ENCODE data around the gene SYNPO2.
"Not testable (repeated sequence)": the region's sequence is repeated elsewhere in the genome, so short reads cannot be mapped to it uniquely, and the experiment has no call there.

The SYNPO2 gene

DNA sequence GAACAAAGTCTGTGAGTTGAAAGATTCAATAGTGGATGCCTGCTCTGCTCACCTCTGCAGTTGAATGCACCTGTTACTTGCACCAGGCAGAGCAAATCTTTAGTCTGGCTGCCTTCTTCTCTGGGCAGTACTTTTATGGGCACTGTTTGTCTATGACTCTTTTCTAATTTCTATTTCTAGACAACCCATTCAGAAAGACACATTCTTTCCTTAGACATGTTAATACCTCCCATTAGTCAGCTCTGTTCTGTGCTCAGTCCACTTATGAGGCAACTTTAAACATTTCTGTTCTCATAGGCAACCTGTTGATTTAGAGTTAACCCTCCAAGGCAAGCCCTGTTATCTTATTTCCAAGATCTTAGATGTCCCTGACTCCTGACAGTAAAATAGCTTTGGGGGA lies 108.9 kb downstream of the SYNPO2 start:
- no peak overlapping the region for H3K4me3 ChIP-seq (ENCODE audit: severe bottlenecking)
- H3K4me1 ChIP-seq (ENCODE audit: insufficient read depth, poor library complexity, severe bottlenecking): no peaks in the 10 kb centered on the region
- peak; percentile 36; the same call in 1 of the 3 replicates for ATAC-seq (ENCODE audit: low read depth)
- no peak for DNase-seq (ENCODE audit: low spot score)
- no peak overlapping the region for H3K27ac ChIP-seq (ENCODE audit: poor library complexity, severe bottlenecking)
- TF ChIP-seq, protein P1, sequence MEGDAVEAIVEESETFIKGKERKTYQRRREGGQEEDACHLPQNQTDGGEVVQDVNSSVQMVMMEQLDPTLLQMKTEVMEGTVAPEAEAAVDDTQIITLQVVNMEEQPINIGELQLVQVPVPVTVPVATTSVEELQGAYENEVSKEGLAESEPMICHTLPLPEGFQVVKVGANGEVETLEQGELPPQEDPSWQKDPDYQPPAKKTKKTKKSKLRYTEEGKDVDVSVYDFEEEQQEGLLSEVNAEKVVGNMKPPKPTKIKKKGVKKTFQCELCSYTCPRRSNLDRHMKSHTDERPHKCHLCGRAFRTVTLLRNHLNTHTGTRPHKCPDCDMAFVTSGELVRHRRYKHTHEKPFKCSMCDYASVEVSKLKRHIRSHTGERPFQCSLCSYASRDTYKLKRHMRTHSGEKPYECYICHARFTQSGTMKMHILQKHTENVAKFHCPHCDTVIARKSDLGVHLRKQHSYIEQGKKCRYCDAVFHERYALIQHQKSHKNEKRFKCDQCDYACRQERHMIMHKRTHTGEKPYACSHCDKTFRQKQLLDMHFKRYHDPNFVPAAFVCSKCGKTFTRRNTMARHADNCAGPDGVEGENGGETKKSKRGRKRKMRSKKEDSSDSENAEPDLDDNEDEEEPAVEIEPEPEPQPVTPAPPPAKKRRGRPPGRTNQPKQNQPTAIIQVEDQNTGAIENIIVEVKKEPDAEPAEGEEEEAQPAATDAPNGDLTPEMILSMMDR (IDR thresholded peaks at IDR 0.05; ENCODE audit: poor library complexity, severe bottlenecking): no peak
- H3K27me3 ChIP-seq (ENCODE audit: insufficient read depth, poor library complexity, severe bottlenecking): no peaks in the 10 kb centered on the region
- no peaks in the 10 kb centered on the region for H3K9me3 ChIP-seq (ENCODE audit: severe bottlenecking)
- H3K36me3 ChIP-seq (ENCODE audit: low read depth): no peaks in the 10 kb centered on the region

DNA sequence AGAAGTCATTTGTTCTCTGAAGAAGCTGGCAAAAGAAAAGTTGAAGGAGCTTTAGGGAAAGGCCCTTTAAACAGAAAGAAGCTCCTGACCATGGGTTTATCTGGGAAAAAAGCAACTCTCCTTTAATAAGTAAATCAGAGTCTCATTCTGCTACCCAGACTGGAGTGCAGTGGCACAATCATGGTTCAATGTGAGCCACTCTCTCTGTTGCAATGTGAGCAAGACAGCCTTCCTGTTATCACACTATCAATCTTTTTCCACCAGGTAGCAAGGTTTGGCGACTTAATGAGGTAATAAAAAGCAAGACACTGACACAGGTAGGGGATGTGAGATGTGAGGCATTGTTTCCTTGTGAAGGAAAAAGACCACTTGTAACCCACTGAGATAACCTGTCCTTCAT lies 111.3 kb downstream of the SYNPO2 start:
- Histone ChIP-seq H3K36me3 (ENCODE audit: low read depth) (no peaks in the 10 kb centered on the region), H3K27ac (ENCODE audit: poor library complexity, severe bottlenecking) (no peak overlapping the region), H3K9me3 (ENCODE audit: severe bottlenecking) (no peaks in the 10 kb centered on the region), H3K4me1 (ENCODE audit: insufficient read depth, poor library complexity, severe bottlenecking) (no peaks in the 10 kb centered on the region), H3K27me3 (ENCODE audit: insufficient read depth, poor library complexity, severe bottlenecking) (no peaks in the 10 kb centered on the region), H3K4me3 (ENCODE audit: severe bottlenecking) (no peak overlapping the region)
- DNase-seq (ENCODE audit: low spot score) (no peak), ATAC-seq (ENCODE audit: low read depth) (no peak)
- TF ChIP-seq, protein P1 (IDR thresholded peaks at IDR 0.05; ENCODE audit: poor library complexity, severe bottlenecking): no peak

DNA sequence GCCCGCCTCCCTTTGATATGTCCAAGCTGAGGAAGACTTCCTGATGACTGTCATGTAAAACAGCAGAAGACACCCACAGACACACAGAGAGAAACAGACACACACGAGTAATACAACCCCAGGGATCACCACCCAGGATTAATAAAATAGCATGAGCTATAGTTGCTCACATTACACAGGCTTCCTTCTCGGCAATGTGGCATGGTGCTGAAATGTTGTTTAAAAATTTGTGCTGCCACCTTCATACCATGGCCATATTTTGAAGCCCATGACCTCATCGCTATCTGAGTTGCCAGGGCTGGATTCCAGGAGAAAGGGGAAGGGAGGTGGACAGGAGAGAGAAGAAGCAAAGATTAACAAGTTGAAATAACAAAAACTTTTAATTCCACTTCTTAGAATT lies 111.7 kb downstream of the SYNPO2 start:
- TF ChIP-seq, protein P1 (IDR thresholded peaks at IDR 0.05; ENCODE audit: poor library complexity, severe bottlenecking): no peak
- H3K36me3 ChIP-seq (ENCODE audit: low read depth): no peaks in the 10 kb centered on the region
- H3K4me1 ChIP-seq (ENCODE audit: insufficient read depth, poor library complexity, severe bottlenecking): no peaks in the 10 kb centered on the region
- H3K9me3 ChIP-seq (ENCODE audit: severe bottlenecking): no peaks in the 10 kb centered on the region
- H3K27me3 ChIP-seq (ENCODE audit: insufficient read depth, poor library complexity, severe bottlenecking): no peaks in the 10 kb centered on the region
- ATAC-seq (ENCODE audit: low read depth): no peak
- no peak overlapping the region for H3K4me3 ChIP-seq (ENCODE audit: severe bottlenecking)
- H3K27ac ChIP-seq (ENCODE audit: poor library complexity, severe bottlenecking): no peak overlapping the region
- no peak for DNase-seq (ENCODE audit: low spot score)

DNA sequence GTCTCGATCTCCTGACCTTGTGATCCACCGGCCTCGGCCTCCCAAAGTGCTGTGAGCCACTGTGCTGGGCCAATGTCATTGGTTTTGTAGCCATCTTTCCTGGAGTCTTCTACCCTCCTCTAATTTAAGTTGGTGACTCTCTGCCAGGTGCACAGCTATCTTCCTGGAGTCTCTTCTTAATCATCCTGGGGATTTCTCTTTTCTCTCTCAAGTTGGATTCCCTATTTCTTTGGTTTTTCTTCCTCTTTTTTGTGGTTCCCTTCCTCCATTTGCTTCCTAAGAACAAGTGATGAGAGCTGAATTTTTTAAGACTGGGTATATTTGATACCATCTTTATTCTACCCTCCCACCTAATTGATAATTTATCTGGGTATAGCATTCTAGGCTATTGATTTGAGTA lies 113.8 kb downstream of the SYNPO2 start:
- Histone ChIP-seq H3K4me1 (ENCODE audit: insufficient read depth, poor library complexity, severe bottlenecking) (no peaks in the 10 kb centered on the region), H3K27me3 (ENCODE audit: insufficient read depth, poor library complexity, severe bottlenecking) (no peaks in the 10 kb centered on the region), H3K9me3 (ENCODE audit: severe bottlenecking) (no peaks in the 10 kb centered on the region), H3K36me3 (ENCODE audit: low read depth) (no peaks in the 10 kb centered on the region), H3K4me3 (ENCODE audit: severe bottlenecking) (no peak overlapping the region), H3K27ac (ENCODE audit: poor library complexity, severe bottlenecking) (no peak overlapping the region)
- TF ChIP-seq, protein P1 (IDR thresholded peaks at IDR 0.05; ENCODE audit: poor library complexity, severe bottlenecking): no peak
- ATAC-seq (ENCODE audit: low read depth) (no peak), DNase-seq (ENCODE audit: low spot score) (no peak)

DNA sequence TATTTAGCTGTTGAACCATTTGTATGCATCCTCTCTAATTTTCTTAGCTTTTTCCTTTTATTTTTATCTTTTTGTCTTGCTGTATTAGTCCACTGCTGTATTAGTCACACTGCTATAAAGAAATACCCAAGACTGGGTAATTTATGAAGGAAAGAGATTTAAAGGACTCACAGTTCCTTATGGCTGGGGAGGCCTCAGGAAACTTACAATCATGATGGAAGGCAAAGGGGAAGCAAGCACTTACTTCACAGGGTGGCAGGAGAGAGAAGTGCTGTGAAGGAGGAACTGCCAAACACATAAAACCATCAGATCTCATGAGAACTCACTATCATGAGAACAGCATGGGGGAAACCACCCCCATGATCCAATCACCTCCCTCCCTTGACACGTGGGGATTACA lies 114.3 kb downstream of the SYNPO2 start:
- not testable (repeated sequence) for ATAC-seq (ENCODE audit: low read depth); DNase-seq (ENCODE audit: low spot score)

More for the DNA sequence above, 114.3 kb downstream of the SYNPO2 start:
- not testable (repeated sequence) for H3K4me3 ChIP-seq (ENCODE audit: severe bottlenecking); H3K4me1 ChIP-seq (ENCODE audit: insufficient read depth, poor library complexity, severe bottlenecking); H3K9me3 ChIP-seq (ENCODE audit: severe bottlenecking); H3K27ac ChIP-seq (ENCODE audit: poor library complexity, severe bottlenecking); H3K36me3 ChIP-seq (ENCODE audit: low read depth); H3K27me3 ChIP-seq (ENCODE audit: insufficient read depth, poor library complexity, severe bottlenecking)
